Measurements from ENCODE around the gene STRA8.

DNA sequence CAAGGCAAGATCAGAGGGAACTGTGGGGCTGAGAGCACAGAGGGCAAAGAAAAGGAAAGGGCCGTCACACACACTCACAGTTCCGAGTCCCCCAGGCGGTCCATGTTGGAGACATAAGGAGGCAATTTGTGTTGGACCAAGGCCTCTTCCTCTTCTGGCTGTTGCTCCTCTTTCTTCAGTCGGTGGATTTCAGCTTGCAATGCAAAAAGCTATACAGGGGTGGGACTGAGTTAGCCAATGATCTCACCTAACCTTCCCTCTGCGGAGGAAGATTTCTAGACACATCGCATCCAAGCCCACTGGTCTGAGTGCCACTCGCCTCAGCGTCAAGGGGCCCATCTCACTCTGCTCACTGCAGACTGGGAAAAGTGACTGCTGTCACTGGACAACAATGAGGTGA, 27.8 kb upstream of the STRA8 start:
- TF ChIP-seq EZH2 (IDR thresholded peaks at IDR 0.05; ENCODE audit: low read length): no peak
- TF ChIP-seq, protein P1, sequence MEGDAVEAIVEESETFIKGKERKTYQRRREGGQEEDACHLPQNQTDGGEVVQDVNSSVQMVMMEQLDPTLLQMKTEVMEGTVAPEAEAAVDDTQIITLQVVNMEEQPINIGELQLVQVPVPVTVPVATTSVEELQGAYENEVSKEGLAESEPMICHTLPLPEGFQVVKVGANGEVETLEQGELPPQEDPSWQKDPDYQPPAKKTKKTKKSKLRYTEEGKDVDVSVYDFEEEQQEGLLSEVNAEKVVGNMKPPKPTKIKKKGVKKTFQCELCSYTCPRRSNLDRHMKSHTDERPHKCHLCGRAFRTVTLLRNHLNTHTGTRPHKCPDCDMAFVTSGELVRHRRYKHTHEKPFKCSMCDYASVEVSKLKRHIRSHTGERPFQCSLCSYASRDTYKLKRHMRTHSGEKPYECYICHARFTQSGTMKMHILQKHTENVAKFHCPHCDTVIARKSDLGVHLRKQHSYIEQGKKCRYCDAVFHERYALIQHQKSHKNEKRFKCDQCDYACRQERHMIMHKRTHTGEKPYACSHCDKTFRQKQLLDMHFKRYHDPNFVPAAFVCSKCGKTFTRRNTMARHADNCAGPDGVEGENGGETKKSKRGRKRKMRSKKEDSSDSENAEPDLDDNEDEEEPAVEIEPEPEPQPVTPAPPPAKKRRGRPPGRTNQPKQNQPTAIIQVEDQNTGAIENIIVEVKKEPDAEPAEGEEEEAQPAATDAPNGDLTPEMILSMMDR (optimal IDR thresholded peaks at IDR 0.05 in 1 of 3, IDR thresholded peaks at IDR 0.05 in 1 of 3, conservative IDR thresholded peaks at IDR 0.05 in 1 of 3; ENCODE audit: extremely low read depth in 1 of 3, insufficient read depth in 2 of 3, low read length in 3 of 3): no peak
